ENCODE results near the gene CFAP46.
"Not testable (repeated sequence)": the region's sequence is repeated elsewhere in the genome, so short reads cannot be mapped to it uniquely, and the experiment has no call there.

CFAP46 gene

DNA sequence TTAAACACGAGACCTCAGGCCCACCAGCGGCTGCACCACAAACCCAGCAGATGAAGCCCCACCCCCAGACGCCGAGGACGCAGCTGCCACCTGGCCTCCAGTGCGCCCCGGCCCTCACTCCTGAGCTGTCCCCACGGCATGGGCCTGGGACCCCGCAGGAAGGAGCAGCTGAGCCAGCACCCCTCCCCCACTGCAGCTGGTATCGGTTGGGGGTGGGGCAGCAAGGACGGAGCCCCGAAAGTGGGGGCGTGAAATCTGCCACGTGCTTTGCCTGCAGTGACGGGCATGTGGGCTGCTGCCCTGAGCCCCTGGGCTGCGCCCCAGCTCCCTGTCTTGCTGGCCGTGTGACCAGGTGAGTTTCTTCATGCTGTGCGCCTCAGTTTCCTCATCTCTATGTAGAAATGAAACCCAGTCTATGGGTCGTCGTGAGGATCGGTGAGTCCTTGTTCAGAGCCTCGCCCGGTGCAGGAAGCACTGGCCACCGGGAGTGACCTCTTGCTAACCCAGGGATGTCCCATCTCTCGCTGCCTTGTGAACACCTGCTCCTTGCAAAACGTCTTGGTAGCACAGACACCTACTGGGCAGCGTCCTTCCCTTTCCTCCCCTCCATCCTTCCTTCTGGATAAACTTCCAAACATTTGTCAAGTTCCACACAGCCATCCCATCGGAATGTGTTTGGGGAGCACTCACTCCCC, 32.0 kb downstream of the CFAP46 start:
- intact Hi-C loops (cut with DNase I) = no loop called here
- no peak for DNase-seq

DNA sequence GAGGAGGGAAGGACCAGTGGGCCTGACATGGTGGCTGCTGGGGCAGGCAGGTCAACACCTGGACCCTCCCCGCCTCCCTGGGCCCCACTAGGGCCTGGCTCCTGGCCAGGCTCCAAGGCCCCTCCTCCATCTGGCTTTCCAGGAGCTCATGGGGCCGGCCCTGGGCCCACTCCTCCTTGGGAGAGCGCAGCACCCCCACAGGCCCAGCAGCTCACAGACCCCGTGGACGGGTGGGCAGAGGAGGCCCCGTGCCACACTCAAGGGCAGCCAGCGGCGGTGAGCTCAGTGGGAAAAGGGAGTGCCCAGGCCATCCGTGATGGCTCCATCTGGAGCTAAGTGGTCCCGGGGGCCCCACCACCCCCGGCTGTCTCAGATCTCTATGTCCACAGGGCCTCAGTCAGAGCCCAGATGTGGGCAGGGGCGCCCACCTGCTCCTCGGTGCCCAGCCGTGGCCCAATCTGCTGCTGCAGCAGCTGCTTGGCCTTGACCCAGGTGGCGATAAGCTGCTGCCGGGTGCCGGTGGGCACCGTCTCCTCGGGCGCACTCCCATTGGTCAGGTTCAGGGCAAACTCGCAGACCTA, 32.8 kb downstream of the CFAP46 start:
- intact Hi-C loops (cut with DNase I) = no loop called here
- DNase-seq = no peak

- no peak for DNase-seq
- intact Hi-C loops (cut with DNase I) = no loop called here
These were observed 33.6 kb downstream of the CFAP46 start for GRCh38 chr10:132908621-132909295.

DNA sequence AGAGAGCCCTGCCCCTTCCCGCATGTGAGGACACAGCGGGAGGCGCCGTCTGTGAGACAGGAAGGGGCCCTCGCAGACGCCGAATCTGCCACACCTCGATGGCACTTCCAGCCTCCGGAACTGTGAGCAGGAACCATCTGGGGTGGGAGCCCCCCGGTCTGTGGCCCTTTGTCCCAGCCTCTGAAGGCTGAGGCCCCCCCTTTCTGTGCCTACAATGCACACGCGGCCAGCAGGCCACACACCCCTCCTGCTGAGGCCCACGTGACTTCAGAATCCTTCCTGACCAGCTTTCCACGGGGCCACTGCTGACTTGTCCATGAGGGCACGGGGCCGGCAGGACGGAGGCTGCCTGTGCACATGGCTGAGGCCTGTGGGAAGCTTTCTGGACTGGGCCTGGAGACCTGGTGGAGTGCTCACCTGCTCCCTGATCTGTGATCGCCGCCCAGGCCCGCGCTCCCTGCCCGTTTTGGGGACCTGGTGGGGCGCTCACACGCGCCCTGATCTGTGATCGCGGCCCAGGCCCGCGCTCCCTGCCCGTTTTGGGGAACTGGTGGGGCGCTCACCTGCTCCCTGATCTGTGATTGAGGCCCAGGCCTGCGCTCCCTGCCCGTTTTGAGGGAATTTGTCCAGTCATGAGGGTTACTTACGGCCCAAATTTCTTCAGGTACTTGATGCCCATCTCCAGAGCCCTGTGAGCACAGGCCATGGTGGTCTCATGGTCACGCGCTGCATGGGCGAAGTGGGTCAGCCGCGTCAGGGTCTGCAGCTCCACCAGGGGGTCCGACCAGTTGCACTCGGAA, 34.3 kb downstream of the CFAP46 start:
- intact Hi-C loops (cut with DNase I) = no loop called here

GRCh38 chr10:132906836-132907235, 35.5 kb downstream of the CFAP46 start:
- intact Hi-C loops (cut with DNase I) = no loop called here
- no peak for DNase-seq

More for the DNA sequence above, 34.3 kb downstream of the CFAP46 start:
- no peak for DNase-seq

- intact Hi-C loops (cut with DNase I) = no loop called here
- DNase-seq = peak in 7 of 42 donors; percentile 4 to 47 (median 20)
These were observed 36.3 kb downstream of the CFAP46 start for GRCh38 chr10:132906106-132906505.

DNA sequence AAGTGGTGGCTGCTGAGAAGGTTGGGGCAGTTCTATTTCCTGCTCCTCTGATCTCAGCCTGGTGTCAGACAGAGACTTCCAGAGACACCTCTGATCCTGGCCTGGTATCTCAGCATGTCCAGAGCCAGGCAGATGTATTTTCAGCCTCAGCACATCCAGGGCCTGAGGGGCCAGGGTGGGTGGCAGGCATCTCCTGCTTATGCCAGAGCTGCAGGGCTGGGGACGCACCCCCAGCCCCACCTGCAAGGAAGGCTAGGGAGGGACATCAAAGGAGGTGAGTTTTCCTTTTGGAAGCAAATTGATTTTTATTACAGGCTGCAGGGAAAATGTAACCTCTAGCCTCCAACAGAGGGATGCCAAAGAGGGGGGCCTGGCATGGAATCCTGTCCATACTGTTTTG, 36.7 kb downstream of the CFAP46 start:
- no peak for DNase-seq
- intact Hi-C loops (cut with DNase I) = no loop called here

DNA sequence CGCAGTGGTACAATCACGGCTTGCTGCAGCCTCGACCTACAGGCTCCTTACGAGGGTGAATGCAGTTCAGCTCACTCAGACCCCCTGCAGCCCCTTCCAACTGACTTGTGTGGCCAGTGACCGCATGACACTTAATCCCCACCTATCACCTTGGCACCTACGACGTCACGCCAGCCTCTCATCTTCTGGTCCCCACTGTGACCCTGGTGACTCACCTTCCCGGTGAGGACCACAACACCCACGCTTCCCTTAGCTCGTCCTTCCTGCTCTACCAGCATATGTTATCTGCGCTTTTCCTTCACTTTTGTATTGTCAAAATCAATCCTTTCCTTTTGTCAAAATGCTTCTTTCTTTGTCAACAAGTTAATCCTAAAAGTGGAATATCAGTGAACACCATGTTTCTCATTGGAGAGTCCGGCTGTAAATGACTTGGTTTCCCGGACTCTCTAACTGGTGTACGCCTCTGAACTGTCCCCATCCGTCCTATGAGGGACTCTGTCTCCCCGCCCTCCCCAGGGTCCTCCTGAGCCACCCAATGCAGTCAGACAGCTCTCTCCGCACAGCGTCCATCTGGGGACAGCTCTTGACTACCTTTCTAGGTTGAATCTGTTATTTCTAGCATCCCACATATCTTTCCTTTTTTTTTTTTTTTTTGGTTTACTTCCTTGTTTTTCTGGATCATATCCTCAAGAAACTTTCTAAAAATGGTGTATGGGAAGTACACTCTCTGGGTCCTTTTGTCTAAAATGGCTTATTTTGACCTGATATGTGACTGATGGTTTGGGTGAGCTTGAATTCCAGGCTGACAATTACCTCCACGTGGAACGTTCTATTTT, 37.3 kb downstream of the CFAP46 start:
- intact Hi-C loops (cut with DNase I) = no loop called here

DNA sequence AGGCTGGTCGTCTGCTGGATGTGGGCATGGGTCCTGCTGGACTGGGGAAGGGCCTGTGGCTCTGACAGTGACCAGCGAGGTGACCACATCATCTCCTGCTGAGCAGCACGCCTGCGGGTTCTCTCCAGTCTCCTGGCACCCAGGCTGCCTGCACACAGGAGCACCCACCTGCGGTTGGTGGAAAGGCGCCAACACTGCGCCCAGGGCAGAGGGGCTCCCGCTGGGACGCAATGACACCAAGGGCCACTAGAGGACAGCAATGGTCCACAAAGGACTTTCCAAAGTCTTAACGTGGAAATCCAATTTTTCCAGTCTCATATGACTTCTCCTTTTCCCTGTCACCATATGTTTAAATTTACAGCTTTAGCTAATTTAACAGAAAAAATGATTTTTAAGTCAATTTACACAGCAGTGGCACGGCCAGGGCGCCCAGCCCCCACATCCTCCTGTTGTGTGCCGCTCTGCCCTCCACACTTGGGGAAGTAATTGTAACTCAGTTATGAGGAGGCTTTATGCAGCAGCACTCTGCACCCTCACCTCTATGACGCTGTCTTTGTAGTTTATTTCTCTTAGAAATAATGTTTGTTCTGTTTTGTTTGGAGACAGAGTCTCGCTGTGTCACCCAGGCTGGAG, 38.1 kb downstream of the CFAP46 start:
- peak in 27 of 42 donors; percentile 13 to 68 (median 40) for DNase-seq
- intact Hi-C loops (cut with DNase I) = no loop called here

More for the DNA sequence above, 37.3 kb downstream of the CFAP46 start:
- no peak for DNase-seq

GRCh38 chr10:132902656-132903575, 39.5 kb downstream of the CFAP46 start:
- intact Hi-C loops (cut with DNase I); DNase-seq: not testable (repeated sequence)

- no peak for DNase-seq
- intact Hi-C loops (cut with DNase I) = no loop called here
These were observed 41.0 kb downstream of the CFAP46 start for GRCh38 chr10:132901351-132901750.

DNA sequence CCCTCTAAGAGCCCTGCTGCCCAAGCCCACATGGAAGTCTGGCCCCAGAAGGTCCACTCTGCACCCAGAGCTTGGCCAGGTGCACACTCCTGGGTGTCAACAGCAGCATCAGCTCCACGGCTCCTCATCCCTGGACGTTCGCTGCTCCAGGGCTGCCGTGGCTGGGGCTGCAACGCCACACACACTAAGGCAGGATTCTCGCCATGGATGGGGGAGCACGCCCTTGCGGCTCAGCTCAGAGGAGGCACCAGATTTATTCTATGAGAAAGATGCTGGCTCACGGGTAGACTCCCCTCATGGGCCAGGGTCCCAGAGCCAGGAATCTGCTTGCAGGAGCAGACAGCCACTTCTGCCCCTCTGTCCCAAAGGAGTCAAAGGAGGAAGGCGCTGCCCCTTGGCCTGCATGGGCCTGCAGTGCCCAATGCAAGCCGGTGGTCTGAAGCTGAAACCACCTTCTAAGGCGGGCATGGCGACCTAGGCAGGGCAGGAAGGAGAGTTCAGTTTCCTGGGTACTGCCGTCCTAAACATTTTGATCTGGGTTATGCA, 42.1 kb downstream of the CFAP46 start:
- no peak for DNase-seq
- intact Hi-C loops (cut with DNase I) = no loop called here

DNA sequence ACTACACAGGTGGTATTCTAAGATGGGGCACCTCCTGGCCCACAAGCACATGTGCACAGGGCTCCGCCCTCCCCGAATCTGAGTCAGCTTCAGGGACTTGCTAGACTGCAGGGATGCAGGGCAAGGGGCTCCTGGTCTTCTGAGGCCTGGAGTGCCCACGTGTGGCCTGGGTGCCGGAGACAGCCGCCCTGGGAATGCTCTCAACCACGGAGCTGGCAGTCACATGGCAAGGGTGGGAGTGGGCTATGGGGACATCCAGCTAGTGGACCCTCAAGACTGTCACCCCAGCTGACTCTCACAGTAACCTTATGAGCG, 42.7 kb downstream of the CFAP46 start:
- intact Hi-C loops (cut with DNase I) = no loop called here
- no peak for DNase-seq

- intact Hi-C loops (cut with DNase I) = no loop called here
- DNase-seq = no peak
These were observed 43.2 kb downstream of the CFAP46 start for GRCh38 chr10:132899054-132899750.

DNA sequence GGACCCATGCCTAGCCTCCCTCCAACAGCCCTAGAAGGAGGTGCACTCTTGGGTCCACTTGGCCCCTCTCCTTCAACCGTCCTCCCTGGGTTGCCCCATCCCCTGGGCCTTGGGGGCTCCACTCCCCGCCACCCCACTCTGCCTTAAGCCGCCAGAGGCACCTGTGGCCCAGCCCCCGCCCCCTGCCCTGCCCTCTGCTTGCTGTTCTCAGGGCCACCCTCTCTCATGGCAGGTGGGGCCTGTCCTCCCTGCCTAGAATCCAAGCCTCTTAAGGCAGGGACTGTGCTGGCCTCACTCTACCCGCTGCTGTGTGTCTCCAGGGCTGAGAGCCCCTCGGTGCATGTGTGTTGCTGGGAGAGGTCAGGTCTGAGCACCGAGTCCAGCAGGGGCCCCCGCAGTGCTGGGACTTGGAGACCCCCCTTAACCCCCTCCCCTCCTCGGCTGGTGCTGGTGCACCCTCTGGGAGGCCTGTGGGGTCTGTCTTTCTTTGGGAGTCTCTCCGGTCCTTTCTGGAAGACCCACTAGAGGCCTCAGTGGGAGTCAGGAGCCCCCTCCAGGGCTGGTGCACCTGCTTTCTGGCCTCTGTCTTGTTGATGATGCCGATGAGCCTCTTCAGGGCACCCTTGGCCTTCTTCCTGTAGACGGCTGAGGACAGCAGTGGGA, 43.8 kb downstream of the CFAP46 start:
- intact Hi-C loops (cut with DNase I) = no loop called here
- peak in 1 of 42 donors; percentile 1 for DNase-seq

All from head of caudate nucleus (tissue), 42 donors.